Hepatocyte (in vitro differentiated cells): Measurements from ENCODE around the gene COQ9. TPM values are rescaled to one million over a fixed set of nuclear protein-coding genes. Genes with fewer than 3 reads are reported as not detected.

Source experiments
- DNase-seq: peaks from one replicate; pipeline ENCODE4 v3.0.0-alpha.2; 2016; ENCODE audit warnings: low spot score
- H2AFZ ChIP-seq: fragments of 200-600 bp; sonication (generic); 2 replicates; pipeline ENCODE4 v1.6.0; 2016; ENCODE audit warnings: antibody characterized with exemption, mild to moderate bottlenecking
- H3K27ac ChIP-seq: fragments of 200-600 bp; sonication (generic); 2 replicates; pipeline ENCODE4 v1.5.1; 2016; ENCODE audit warnings: mild to moderate bottlenecking
- H3K27me3 ChIP-seq: fragments of 200-600 bp; sonication (generic); 2 replicates; pipeline ENCODE4 v1.6.1; 2016
- H3K36me3 ChIP-seq: fragments of 200-600 bp; sonication (generic); replicated peaks from 2 replicates; pipeline ENCODE4 v1.5.1; 2016; ENCODE audit warnings: low read depth; ENCODE audit not compliant: insufficient read depth
- H3K4me1 ChIP-seq: fragments of 200-600 bp; sonication (generic); 2 replicates; pipeline ENCODE4 v1.5.1; 2016; ENCODE audit warnings: mild to moderate bottlenecking, moderate library complexity; ENCODE audit not compliant: insufficient read depth
- H3K4me2 ChIP-seq: fragments of 200-600 bp; sonication (generic); 2 replicates; pipeline ENCODE4 v1.6.0; 2016
- H3K4me3 ChIP-seq: fragments of 200-600 bp; sonication (generic); 2 replicates; pipeline ENCODE4 v1.5.1; 2016; ENCODE audit warnings: mild to moderate bottlenecking
- H3K79me2 ChIP-seq: fragments of 200-600 bp; sonication (generic); 2 replicates; pipeline ENCODE4 v1.6.0; 2017; ENCODE audit warnings: mild to moderate bottlenecking
- H3K9me2 ChIP-seq: fragments of 200-600 bp; sonication (generic); replicated peaks from 2 replicates; pipeline ENCODE4 v1.6.0; 2017; ENCODE audit warnings: mild to moderate bottlenecking; ENCODE audit not compliant: insufficient read depth
- H3K9me3 ChIP-seq: fragments of 200-600 bp; sonication (generic); 2 replicates; pipeline ENCODE4 v1.5.1; 2016; ENCODE audit warnings: low read depth, mild to moderate bottlenecking
- H4K20me1 ChIP-seq: fragments of 200-600 bp; sonication (generic); 2 replicates; pipeline ENCODE4 v1.6.0; 2016; ENCODE audit warnings: mild to moderate bottlenecking; ENCODE audit not compliant: insufficient read depth, poor library complexity, severe bottlenecking
- CTCF ChIP-seq: fragments of 200-600 bp; sonication (generic); IDR thresholded peaks from 2 replicates; pipeline ENCODE4 v1.5.1; 2016; ENCODE audit warnings: antibody characterized with exemption, mild to moderate bottlenecking; ENCODE audit not compliant: poor library complexity
- EZH2 ChIP-seq: fragments of 200-600 bp; sonication (generic); IDR thresholded peaks from 2 replicates; pipeline ENCODE4 v1.6.1; 2016; ENCODE audit warnings: antibody characterized with exemption, mild to moderate bottlenecking, borderline replicate concordance
- EZH2phosphoT487 ChIP-seq: fragments of 200-600 bp; sonication (generic); IDR thresholded peaks from one replicate; pipeline ENCODE4 v1.6.1; 2018; ENCODE audit warnings: antibody characterized with exemption, mild to moderate bottlenecking, low read depth, moderate library complexity; ENCODE audit not compliant: unreplicated experiment, severe bottlenecking
- WGBS: methylation state at CpG from one replicate; pipeline ENCODE4 v1.1.6; 2016; ENCODE audit warnings: low lambda C conversion rate; ENCODE audit errors: missing lambda C conversion rate; 5-methylcytosine and 5-hydroxymethylcytosine counted together
- polyA plus RNA-seq: library from polyadenylated mRNA; unstranded; fragments of >200 nt; fragmentation: Nextera tagmentation; extraction: Ambion mirVana; gene quantifications from 2 replicates; pipeline ENCODE4 v1.2.1, GENCODE V29; 2016
- total RNA-seq: library from RNA; depleted of rRNA; stranded (reverse); fragments of >200 nt; gene quantifications from 2 replicates; pipeline ENCODE4 v1.2.3, GENCODE V29; 2014

Gene COQ9
- total and polyA plus RNA-seq, 2 experiments from 2014 or later, result 61.9 to 81.5 TPM

DNA sequence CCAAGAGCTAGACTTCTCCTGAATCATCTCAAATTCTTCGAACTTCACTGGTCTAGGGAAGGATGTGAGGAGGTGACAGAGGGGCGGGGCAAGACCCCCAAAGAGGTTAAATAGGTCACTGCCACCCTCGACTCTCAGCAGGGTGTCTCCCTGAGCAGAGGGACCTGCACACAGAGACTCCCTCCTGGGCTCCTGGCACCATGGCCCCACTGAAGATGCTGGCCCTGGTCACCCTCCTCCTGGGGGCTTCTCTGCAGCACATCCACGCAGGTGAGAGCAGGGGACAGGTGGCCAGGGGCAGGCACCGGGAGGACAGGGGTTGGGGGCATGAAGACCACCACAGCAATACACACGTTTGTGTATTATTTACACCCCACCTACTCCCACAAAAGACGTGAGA, 33.5 kb upstream of the COQ9 start:
- Histone ChIP-seq H3K36me3 (no peaks in the 10 kb centered on the region), H2AFZ (no peak overlapping the region), H3K9me3 (no peaks in the 10 kb centered on the region), H3K9me2 (no peaks in the 10 kb centered on the region), H3K27me3 (no peaks in the 10 kb centered on the region), H3K4me3 (no peak overlapping the region), H3K27ac (no peak overlapping the region), H3K4me2 (no peak overlapping the region), H3K4me1 (peaks cover 11% of the 10 kb centered on the region), H3K79me2 (no peaks in the 10 kb centered on the region), H4K20me1 (no peaks in the 10 kb centered on the region)
- WGBS, result 86% methylated on average over 7 of the region's 7 CpGs
- TF ChIP-seq EZH2 (no peak), EZH2phosphoT487 (no peak), CTCF (no peak)
- no peak for DNase-seq

DNA sequence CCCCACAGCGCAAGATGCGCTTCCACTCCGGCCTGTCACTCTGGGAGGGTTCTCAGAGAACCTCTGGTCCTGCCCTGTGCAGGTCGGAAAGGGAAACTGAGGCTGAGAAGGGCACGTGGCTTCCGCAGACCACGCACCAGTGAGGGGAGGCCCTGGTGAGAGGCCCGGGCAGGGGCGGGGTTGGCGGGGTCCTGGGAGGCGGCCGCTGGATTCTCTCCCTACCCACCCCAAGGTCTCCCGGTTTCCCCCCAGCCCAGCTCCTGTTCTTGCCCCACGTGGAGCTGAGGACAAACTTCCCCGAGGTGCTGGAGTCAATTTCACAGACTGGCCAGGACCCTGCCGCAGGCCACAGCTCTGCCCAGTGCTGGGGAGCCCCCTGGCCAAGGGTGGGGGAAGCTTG, 31.2 kb upstream of the COQ9 start:
- no peaks in the 10 kb centered on the region for H3K9me2 ChIP-seq
- no peak overlapping the region for H3K4me2 ChIP-seq
- H2AFZ ChIP-seq, result peak overlapping the region; percentile 94
- peaks cover 11% of the 10 kb centered on the region for H3K4me1 ChIP-seq
- H3K79me2 ChIP-seq, result no peaks in the 10 kb centered on the region
- TF ChIP-seq CTCF (no peak), EZH2 (no peak), EZH2phosphoT487 (no peak)
- no peaks in the 10 kb centered on the region for H3K27me3 ChIP-seq
- DNase-seq, result no peak
- no peaks in the 10 kb centered on the region for H4K20me1 ChIP-seq
- 92% methylated on average over 9 of the region's 16 CpGs for WGBS
- no peak overlapping the region for H3K4me3 ChIP-seq
- no peaks in the 10 kb centered on the region for H3K9me3 ChIP-seq
- H3K36me3 ChIP-seq, result no peaks in the 10 kb centered on the region
- no peak overlapping the region for H3K27ac ChIP-seq

GRCh38 chr16:57419506-57419905, 27.8 kb upstream of the COQ9 start:
- DNase-seq, result no peak
- TF ChIP-seq CTCF (no peak), EZH2phosphoT487 (no peak), EZH2 (no peak)
- Histone ChIP-seq H3K4me1 (peaks cover 11% of the 10 kb centered on the region), H3K4me3 (no peak overlapping the region), H3K9me2 (no peaks in the 10 kb centered on the region), H3K27me3 (no peaks in the 10 kb centered on the region), H3K4me2 (no peak overlapping the region), H3K9me3 (no peaks in the 10 kb centered on the region), H3K27ac (no peak overlapping the region), H3K79me2 (no peaks in the 10 kb centered on the region), H2AFZ (no peak overlapping the region), H4K20me1 (no peaks in the 10 kb centered on the region), H3K36me3 (no peaks in the 10 kb centered on the region)
- WGBS, result 75% methylated on average over 6 of the region's 6 CpGs
